ENCODE measurements around the gene AFF3. TPM values are rescaled to one million over a fixed set of nuclear protein-coding genes. Genes with fewer than 3 reads are reported as not detected.
A peak's percentile ranks its signal among the peaks of the same experiment; 100 is the strongest.
"Not testable (repeated sequence)": the region's sequence is repeated elsewhere in the genome, so short reads cannot be mapped to it uniquely, and the experiment has no call there.

Gene AFF3
- total RNA-seq, 2 experiments from 2014 or later: 5.6 TPM

DNA sequence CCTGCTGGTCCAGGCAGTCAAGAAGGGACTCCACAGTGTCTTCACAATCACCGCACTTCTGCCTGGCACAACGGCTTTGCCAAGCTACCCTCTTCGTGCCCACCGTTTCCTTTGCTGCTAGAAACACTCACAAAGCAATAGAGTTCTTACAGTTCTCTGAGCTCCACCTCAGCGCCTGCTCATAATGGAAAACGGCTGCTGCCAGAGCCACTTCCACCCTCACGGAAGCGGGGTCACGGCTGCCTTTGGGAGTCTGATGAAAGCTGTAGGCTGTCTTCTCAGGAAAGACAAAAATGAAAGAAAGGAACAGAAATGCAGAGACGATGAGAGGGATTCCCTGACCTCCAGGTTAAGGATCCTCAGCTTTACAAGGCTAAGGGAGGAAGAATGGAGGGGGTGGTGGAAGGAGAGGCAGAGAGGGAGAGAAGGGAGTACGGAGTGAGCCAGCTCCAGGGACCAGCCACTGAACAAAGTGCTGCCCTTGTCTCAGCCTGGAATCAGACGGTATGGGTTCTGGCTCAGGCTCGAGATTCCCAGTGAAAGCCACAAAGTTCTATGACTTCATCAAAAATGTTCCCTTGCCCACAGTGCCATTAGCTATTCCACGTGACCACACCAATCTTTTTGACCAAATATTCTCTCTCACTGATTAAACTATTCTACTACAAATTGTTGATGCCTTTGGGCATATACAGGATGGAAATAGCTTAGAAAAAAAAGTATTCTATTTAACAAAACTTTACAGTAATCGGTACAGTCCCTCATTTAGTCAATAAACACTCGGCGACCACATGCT lies 58.8 kb downstream of the AFF3 start:
- H3K27ac Mint-ChIP-seq; ATAC-seq; H3K9me3 Mint-ChIP-seq (ENCODE audit: low read depth); POLR2A ChIA-PET; H3K27me3 Mint-ChIP-seq; DNase-seq; H3K4me3 Mint-ChIP-seq; intact Hi-C loops (cut with DNase I, micrococcal nuclease); H3K36me3 Mint-ChIP-seq (ENCODE audit: low read depth); CTCF ChIA-PET; H3K4me1 Mint-ChIP-seq: not testable (repeated sequence)

DNA sequence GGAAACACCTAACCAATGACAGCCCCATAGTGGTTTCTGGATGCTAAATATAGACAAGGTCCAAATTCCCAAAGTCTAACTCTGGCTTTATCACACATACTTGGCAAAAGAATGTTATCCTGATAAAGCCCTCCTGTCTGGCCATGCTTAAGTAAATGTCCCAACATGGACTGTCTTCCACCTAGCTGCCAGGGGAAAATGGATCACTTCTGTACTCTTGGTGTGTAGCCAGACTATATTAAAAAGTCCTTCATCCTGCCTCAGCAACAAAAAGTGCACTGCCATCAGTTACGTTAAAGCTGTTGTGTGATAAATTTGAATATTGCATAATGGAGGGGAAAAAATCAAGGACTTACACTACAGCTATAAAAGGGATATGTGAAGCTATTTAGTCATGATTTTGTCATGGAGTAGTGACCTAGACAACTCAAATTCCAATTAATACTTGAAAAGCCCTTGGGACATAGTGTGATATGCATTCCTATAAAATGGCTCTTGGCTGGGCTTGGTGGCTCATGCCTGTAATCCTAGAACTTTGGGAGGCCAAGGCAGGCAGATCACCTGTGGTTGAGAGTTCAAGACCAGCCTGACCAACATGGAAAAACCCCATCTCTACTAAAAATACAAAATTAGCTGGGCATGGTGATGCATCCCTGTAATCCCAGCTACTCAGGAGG lies 60.0 kb downstream of the AFF3 start:
- ATAC-seq; H3K4me1 Mint-ChIP-seq; H3K4me3 Mint-ChIP-seq; H3K9me3 Mint-ChIP-seq (ENCODE audit: low read depth); CTCF ChIA-PET; POLR2A ChIA-PET; intact Hi-C loops (cut with DNase I, micrococcal nuclease); H3K36me3 Mint-ChIP-seq (ENCODE audit: low read depth); H3K27me3 Mint-ChIP-seq; DNase-seq; H3K27ac Mint-ChIP-seq: not testable (repeated sequence)

DNA sequence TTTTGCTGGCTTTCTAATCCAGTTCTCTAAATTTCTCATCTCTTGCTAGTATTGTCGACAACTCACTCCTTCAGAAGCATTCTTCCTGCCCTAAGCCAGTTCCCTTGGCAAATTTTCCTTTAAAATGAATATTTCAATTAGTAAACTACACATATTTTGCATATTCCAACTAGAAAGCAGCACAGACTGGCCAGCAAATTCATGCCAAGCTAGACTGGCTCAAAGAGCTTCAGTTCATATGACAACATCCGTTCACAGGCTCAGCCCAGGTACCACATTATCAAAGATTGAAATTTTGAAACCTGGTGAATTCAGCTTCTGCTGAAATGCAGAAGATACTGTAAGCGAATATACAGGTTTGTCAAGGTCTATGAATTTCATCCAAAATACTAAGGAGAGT lies 64.5 kb downstream of the AFF3 start:
- POLR2A ChIA-PET: no interaction called here
- no peaks in the 10 kb centered on the region for H3K9me3 Mint-ChIP-seq (ENCODE audit: low read depth)
- no peaks in the 10 kb centered on the region for H3K36me3 Mint-ChIP-seq (ENCODE audit: low read depth)
- no peak overlapping the region for H3K27ac Mint-ChIP-seq
- ATAC-seq: no peak
- no peaks in the 10 kb centered on the region for H3K4me1 Mint-ChIP-seq
- no peak overlapping the region for H3K4me3 Mint-ChIP-seq
- no peaks in the 10 kb centered on the region for H3K27me3 Mint-ChIP-seq
- no peak for DNase-seq
- intact Hi-C loops (cut with DNase I, micrococcal nuclease): no loop called here
- CTCF ChIA-PET: interaction anchor here (0.5 to 1.3 kb wide), 2 partner anchors 13 to 1803 kb away, joined by 3 read pairs; no protein-coding TSS in a partner anchor

DNA sequence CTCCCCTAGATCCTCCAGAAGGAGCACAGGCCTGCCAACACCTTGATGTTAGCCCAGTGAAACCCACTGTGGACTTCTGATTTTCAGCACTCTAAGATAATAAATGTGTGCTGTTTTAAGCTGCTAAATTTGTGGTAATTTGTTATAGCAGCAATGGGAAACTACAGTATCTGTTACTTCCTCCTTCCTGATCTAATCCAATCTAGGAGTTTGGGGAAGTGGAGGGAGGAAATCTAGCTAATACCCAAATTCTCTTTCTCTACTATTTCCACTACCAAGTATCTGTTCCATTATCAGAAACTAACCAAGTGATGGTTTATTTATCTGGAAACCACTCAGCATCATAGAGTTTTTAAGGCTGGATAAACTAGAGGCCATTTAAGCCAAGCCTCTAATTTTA lies 64.9 kb downstream of the AFF3 start:
- CTCF ChIA-PET: interaction anchor here (0.5 to 1.3 kb wide), 2 partner anchors 12 to 1804 kb away, joined by 3 read pairs; no protein-coding TSS in a partner anchor
- intact Hi-C loops (cut with DNase I, micrococcal nuclease): no loop called here
- ATAC-seq (no peak), DNase-seq (no peak)
- POLR2A ChIA-PET: no interaction called here
- Mint-ChIP-seq H3K9me3 (ENCODE audit: low read depth) (no peaks in the 10 kb centered on the region), H3K4me1 (no peaks in the 10 kb centered on the region), H3K4me3 (no peak overlapping the region), H3K27me3 (no peaks in the 10 kb centered on the region), H3K27ac (no peak overlapping the region), H3K36me3 (ENCODE audit: low read depth) (no peaks in the 10 kb centered on the region)

DNA sequence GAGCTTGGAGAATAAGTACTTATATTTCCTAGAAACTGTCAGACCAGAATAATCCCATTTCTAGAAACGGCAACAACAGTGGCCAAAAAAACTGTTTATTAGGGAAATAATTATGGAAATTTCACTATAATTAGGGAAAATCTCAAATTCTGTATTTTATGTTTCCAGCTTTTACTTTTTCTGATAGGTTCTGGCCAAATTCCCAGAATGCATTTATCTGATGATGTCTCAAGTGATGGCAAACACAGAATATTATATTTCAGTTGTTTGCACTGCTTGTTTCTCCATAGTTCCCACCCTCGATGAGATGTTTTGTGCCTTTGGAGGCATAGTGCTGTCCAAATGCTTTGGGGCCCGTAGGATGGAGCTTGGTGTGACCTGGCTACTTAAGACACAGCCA lies 66.9 kb downstream of the AFF3 start:
- POLR2A ChIA-PET: no interaction called here
- Mint-ChIP-seq H3K4me3 (no peak overlapping the region), H3K9me3 (ENCODE audit: low read depth) (no peaks in the 10 kb centered on the region), H3K27me3 (no peaks in the 10 kb centered on the region), H3K4me1 (peaks cover 9% of the 10 kb centered on the region), H3K36me3 (ENCODE audit: low read depth) (no peaks in the 10 kb centered on the region), H3K27ac (no peak overlapping the region)
- DNase-seq (no peak), ATAC-seq (no peak)
- CTCF ChIA-PET: no interaction called here
- intact Hi-C loops (cut with DNase I, micrococcal nuclease): no loop called here

DNA sequence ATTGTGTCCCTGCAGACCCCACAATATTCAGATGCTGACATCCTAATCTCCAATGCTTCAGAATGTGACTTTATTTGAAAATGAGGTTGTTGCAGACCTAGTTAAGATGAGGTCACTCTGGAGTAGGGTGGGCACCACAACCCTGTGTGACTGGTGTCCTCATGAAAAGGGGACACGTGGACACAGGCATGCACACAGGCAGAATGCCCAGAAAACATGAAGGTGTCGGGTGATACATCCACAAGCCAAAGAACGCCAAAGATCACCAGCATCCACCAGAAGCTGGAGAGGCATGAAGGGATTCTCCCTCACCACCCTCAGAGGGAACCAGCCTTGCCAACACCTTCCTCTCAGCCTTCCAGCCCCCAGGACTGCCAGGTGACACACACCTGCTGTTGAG lies 69.3 kb downstream of the AFF3 start:
- DNase-seq (no peak), ATAC-seq (no peak)
- CTCF ChIA-PET: no interaction called here
- intact Hi-C loops (cut with DNase I, micrococcal nuclease): no loop called here
- Mint-ChIP-seq H3K27ac (no peak overlapping the region), H3K4me3 (no peak overlapping the region), H3K9me3 (ENCODE audit: low read depth) (no peaks in the 10 kb centered on the region), H3K27me3 (peaks cover 3% of the 10 kb centered on the region), H3K36me3 (ENCODE audit: low read depth) (no peaks in the 10 kb centered on the region), H3K4me1 (peaks cover 33% of the 10 kb centered on the region)
- POLR2A ChIA-PET: no interaction called here

DNA sequence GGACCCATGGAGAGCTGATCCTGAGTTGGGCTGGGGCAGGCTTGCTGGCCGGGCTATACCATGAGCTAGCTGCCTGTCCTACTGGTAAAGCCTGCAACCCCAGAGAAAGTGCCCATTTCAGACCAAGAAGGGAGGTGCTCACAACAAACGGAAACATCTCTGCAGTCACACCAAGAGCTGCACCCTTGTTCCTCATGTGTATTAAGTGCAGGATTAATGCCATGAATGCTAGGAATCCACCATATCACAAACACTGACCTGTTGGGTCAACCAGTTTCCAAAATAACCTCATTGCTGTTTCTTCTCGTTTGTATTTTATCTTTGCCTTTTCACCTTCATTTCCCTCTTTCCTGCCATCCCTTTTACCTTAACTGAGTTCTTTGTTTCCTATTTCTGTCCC lies 69.9 kb downstream of the AFF3 start:
- ChIA-PET CTCF (no interaction called here), POLR2A (interaction anchor here (0.6 kb wide), 1 partner anchor 25 kb away, joined by 3 read pairs; no protein-coding TSS in a partner anchor)
- no peak for ATAC-seq
- Mint-ChIP-seq H3K9me3 (ENCODE audit: low read depth) (no peaks in the 10 kb centered on the region), H3K27me3 (peaks cover 3% of the 10 kb centered on the region), H3K4me1 (peaks cover 34% of the 10 kb centered on the region), H3K36me3 (ENCODE audit: low read depth) (no peaks in the 10 kb centered on the region), H3K27ac (no peak overlapping the region), H3K4me3 (no peak overlapping the region)
- intact Hi-C loops (cut with DNase I, micrococcal nuclease): no loop called here
- DNase-seq: no peak

DNA sequence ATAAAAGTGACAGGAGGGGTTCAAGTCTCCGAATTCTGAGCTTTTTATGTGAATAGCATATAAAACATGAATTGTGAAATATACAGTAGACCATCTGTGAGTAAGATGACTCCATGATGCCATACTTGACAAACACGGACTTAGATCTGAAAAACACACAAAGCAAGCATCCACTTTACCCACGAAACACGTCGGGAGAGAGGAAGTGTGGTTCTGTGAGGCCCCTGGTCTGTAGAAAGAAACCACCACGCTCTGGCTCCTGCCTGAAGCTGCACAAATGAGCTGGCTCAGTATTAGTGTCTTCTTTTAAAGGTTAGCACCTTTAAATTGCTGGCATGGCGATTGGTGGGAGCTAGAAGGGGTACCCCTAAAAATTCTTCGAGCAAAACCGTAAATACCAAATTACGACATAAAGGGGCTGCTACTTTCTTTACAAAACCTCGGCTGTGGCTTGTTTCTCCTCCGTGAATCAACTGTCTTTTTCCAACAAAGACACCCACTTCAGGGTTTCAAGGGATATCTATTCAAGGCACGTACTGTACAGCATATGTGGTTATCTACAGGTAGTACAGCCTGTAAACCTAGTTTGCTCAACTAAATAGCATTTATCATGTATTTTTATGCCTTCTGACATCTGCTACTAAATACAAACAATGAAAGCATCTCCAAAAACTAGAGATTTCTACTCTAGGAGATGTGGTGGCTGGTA lies 70.9 kb downstream of the AFF3 start:
- ChIA-PET POLR2A (no interaction called here), CTCF (interaction anchor here (0.9 kb wide), 1 partner anchor 176 kb away, joined by 3 read pairs; no protein-coding TSS in a partner anchor)

DNA sequence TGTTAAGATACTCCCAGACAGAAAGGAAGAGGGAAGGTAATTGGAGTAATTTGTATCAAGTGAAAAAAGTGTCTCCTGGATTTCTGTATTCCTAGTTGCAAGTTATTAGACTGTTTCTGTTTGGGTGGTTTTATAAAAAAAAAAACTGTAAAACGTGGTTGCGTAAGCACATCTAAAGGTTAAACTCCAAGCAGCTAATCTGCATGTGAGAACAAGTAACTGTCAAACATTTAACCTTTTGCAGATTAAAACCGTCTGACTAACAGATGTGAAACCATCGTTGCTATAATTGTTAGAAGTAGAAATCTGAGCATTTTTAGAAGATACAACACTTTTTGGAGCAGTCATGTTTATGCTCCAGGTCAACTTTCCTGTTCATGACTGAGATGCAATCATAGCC lies 72.3 kb downstream of the AFF3 start:
- H3K9me3 Mint-ChIP-seq (ENCODE audit: low read depth): no peaks in the 10 kb centered on the region
- ATAC-seq (peak; percentile 47), DNase-seq (no peak)
- ChIA-PET CTCF (no interaction called here), POLR2A (no interaction called here)
- peaks cover 3% of the 10 kb centered on the region for H3K27me3 Mint-ChIP-seq
- H3K36me3 Mint-ChIP-seq (ENCODE audit: low read depth): no peaks in the 10 kb centered on the region
- no peak overlapping the region for H3K27ac Mint-ChIP-seq
- intact Hi-C loops (cut with DNase I, micrococcal nuclease): no loop called here
- H3K4me3 Mint-ChIP-seq: no peak overlapping the region
- H3K4me1 Mint-ChIP-seq: peaks cover 46% of the 10 kb centered on the region

More for the DNA sequence above, 70.9 kb downstream of the AFF3 start:
- peaks cover 3% of the 10 kb centered on the region for H3K27me3 Mint-ChIP-seq
- peak; percentile 50 for DNase-seq
- peak; percentile 50 for ATAC-seq
- no peaks in the 10 kb centered on the region for H3K36me3 Mint-ChIP-seq (ENCODE audit: low read depth)
- H3K9me3 Mint-ChIP-seq (ENCODE audit: low read depth): no peaks in the 10 kb centered on the region
- peaks cover 39% of the 10 kb centered on the region for H3K4me1 Mint-ChIP-seq
- intact Hi-C loops (cut with DNase I, micrococcal nuclease): loop anchor here in 1 of 2 experiments (1.0 kb wide), 1 partner anchor 10 kb away; no protein-coding TSS in a partner anchor
- H3K4me3 Mint-ChIP-seq: no peak overlapping the region
- H3K27ac Mint-ChIP-seq: peak overlapping the region; percentile 20

DNA sequence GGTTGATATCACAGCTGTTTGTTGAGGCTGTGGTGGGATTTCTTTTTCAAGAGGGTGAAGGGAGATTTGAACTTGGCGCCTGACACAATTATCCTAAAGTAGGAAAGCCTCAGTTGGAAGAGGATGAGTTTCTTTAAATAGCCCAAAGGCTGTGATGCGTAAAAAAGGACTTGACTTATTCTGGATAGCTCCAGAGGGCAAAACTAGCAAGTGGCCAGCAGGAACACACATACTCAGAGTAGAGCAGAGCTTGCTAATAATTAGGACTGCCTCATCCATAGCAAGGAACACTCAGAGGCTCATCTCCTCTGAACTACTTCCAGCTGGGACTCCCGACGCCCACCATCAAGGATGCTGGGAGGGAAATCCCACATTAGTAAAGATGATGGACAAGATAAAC lies 74.0 kb downstream of the AFF3 start:
- intact Hi-C loops (cut with DNase I, micrococcal nuclease): loop anchor here in 1 of 2 experiments (10.0 kb wide), 1 partner anchor 516 kb away; no protein-coding TSS in a partner anchor
- Mint-ChIP-seq H3K9me3 (ENCODE audit: low read depth) (peaks cover 3% of the 10 kb centered on the region), H3K27me3 (peaks cover 3% of the 10 kb centered on the region), H3K27ac (peak overlapping the region; percentile 9), H3K4me1 (peaks cover 62% of the 10 kb centered on the region), H3K36me3 (ENCODE audit: low read depth) (peaks cover 3% of the 10 kb centered on the region), H3K4me3 (no peak overlapping the region)
- ChIA-PET POLR2A (interaction anchor here (0.7 kb wide), 1 partner anchor 61 kb away, joined by 4 read pairs; no protein-coding TSS in a partner anchor), CTCF (no interaction called here)
- ATAC-seq: no peak
- no peak for DNase-seq

DNA sequence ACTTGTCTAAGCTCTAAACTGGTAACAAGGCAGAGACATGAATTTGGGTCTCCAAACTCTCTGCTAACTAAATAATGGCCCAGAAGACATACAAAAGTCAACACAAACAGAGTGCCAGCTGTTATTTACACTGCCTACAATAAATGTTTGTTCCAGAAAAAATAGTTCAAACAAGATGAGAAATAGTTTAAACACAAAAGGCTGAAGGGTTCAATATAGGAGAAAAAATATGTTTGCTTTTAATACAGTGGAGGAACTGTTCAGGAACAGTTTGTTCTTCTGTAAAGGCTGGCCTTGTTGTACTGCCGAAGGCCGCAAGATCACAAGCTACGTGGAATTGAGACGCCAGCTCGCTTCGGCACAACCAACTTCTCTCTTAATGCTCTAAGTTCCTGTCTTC lies 74.6 kb downstream of the AFF3 start:
- ATAC-seq: no peak
- no peak for DNase-seq
- Mint-ChIP-seq H3K36me3 (ENCODE audit: low read depth) (peaks cover 3% of the 10 kb centered on the region), H3K27me3 (peaks cover 3% of the 10 kb centered on the region), H3K4me3 (no peak overlapping the region), H3K9me3 (ENCODE audit: low read depth) (peaks cover 3% of the 10 kb centered on the region), H3K27ac (peak overlapping the region; percentile 9), H3K4me1 (peaks cover 64% of the 10 kb centered on the region)
- intact Hi-C loops (cut with DNase I, micrococcal nuclease): loop anchor here in 1 of 2 experiments (10.0 kb wide), 1 partner anchor 517 kb away; no protein-coding TSS in a partner anchor
- ChIA-PET CTCF (no interaction called here), POLR2A (no interaction called here)

Data from activated CD4-positive, alpha-beta T cell treated with anti-CD3 and anti-CD28 coated beads for 36 hours (primary cell).